Mesodermal cell (in vitro differentiated cells): ENCODE measurements around the gene CPED1.

Experiments
- H3K27ac ChIP-seq: 2 replicates; pipeline ENCODE4 v1.7.0; 2013; ENCODE audit warnings: mild to moderate bottlenecking, low read depth, low read length, moderate library complexity; ENCODE audit not compliant: severe bottlenecking
- H3K36me3 ChIP-seq: 2 replicates; pipeline ENCODE4 v1.7.1; 2013; ENCODE audit warnings: mild to moderate bottlenecking, low read length, moderate library complexity; ENCODE audit not compliant: control insufficient read depth, insufficient read depth
- H3K4me1 ChIP-seq: one replicate; pipeline ENCODE4 v1.7.1; 2013; ENCODE audit warnings: mild to moderate bottlenecking, low read length; ENCODE audit not compliant: insufficient read depth, control insufficient read depth, poor library complexity, severe bottlenecking
- H3K4me3 ChIP-seq: 2 replicates; pipeline ENCODE4 v1.7.0; 2013; ENCODE audit warnings: low read length, control low read depth, mild to moderate bottlenecking; ENCODE audit not compliant: insufficient read depth, poor library complexity, severe bottlenecking; ENCODE audit errors: extremely low read depth
- H3K9me3 ChIP-seq: 2 replicates; pipeline ENCODE4 v1.7.1; 2013; ENCODE audit warnings: mild to moderate bottlenecking, low read length, moderate library complexity; ENCODE audit not compliant: control insufficient read depth
- WGBS, 2 experiments: methylation state at CpG; one replicate each; pipeline ENCODE4 v1.1.5; 2013; ENCODE audit warnings: missing lambda C conversion rate in 2 of 2; ENCODE audit not compliant: insufficient coverage in 2 of 2; 5-methylcytosine and 5-hydroxymethylcytosine counted together

CPED1 gene

DNA sequence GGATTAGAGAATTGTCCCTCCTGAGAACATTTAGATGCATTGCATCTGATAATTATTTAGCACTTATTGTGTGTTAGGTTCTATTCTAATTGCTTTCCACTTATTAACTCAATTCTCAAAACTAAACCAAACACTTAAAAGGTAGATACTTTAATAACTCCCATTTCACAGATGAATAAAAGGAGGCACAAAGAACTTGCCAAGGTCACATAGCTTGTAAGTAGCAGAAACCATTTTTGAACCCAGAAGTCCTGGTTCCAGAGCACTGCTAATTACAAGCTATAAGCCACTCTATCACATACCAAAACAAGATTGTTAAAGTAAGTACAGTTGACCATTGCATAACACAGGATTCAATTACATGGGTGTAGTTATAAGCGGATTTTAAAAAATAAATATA lies 164.9 kb downstream of the CPED1 start:
- Histone ChIP-seq H3K4me3 (no peak overlapping the region), H3K27ac (no peak overlapping the region)
- no CpG with 5 or more reads among the region's 1 CpG for WGBS, 2 experiments

GRCh38 chr7:121153995-121154394 lies 165.5 kb downstream of the CPED1 start:
- Histone ChIP-seq H3K27ac (no peak overlapping the region), H3K4me1 (no peaks in the 10 kb centered on the region), H3K9me3 (no peaks in the 10 kb centered on the region), H3K36me3 (no peaks in the 10 kb centered on the region), H3K4me3 (no peak overlapping the region)
- WGBS, 2 experiments: 100% methylated on average over 1 of the region's 1 CpG

More for the DNA sequence above, 164.9 kb downstream of the CPED1 start:
- no peaks in the 10 kb centered on the region for H3K4me1 ChIP-seq
- H3K9me3 ChIP-seq: no peaks in the 10 kb centered on the region
- H3K36me3 ChIP-seq: no peaks in the 10 kb centered on the region

DNA sequence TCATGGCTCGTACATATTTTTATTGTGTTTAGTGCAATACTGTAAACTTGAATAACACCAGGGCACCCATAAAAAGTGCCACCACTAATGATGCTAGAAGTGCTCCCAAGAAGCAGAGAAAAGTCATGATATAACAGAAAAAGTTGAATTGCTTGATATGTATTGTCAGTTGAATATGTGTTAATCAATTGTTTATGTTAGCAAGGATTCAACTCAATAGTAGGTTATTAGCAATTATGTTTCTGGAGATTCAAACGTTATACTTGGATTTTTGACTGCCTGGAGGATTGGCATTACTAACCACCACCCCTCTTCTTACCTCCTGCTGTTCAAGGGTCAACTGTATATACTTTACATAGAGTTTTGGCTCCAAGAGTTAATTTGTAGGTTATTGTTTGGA lies 168.3 kb downstream of the CPED1 start:
- no peaks in the 10 kb centered on the region for H3K36me3 ChIP-seq
- no peaks in the 10 kb centered on the region for H3K9me3 ChIP-seq
- no peaks in the 10 kb centered on the region for H3K4me1 ChIP-seq
- H3K4me3 ChIP-seq: no peak overlapping the region
- no peak overlapping the region for H3K27ac ChIP-seq
- WGBS, 2 experiments: no CpG with 5 or more reads among the region's 2 CpGs

- Histone ChIP-seq H3K4me3 (no peak overlapping the region), H3K27ac (no peak overlapping the region), H3K4me1 (no peaks in the 10 kb centered on the region), H3K36me3 (no peaks in the 10 kb centered on the region), H3K9me3 (no peaks in the 10 kb centered on the region)
- 69 to 97% methylated on average over 3 to 4 of the region's 4 CpGs for WGBS, 2 experiments
Measured at GRCh38 chr7:121157341-121157751, 168.8 kb downstream of the CPED1 start.

DNA sequence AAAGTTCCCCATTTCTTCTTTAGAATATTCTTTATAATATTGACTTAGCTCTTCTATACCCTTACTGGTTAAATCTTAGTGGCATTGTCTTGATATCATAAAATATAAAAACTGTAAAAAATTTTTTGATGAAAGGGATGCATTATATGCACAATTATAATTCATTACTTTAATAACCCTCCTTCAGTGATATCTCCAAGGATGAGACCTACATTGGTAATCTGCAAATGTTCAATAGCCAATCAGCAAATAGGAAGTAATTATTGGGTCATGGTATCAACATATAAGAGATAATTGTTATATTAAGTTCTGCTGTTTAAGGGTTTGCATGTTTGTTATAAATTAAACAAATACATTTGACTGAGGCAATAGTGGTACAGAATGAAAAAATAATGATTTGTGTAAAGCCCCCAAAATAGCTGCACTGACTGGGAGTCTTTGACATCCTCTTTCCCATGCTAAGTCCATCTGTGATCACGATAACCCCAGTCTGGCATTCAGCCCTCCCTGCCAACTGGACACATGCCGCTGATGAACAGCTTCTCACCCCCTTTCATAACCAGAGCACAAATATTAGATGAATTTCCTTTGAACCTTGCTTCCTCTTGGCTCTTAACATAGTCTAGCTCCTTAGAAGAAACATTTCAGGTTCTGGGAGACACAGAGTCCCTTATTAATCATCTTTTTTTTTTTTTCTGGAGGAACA lies 169.5 kb downstream of the CPED1 start:
- Histone ChIP-seq H3K4me1 (no peaks in the 10 kb centered on the region), H3K9me3 (no peaks in the 10 kb centered on the region), H3K36me3 (no peaks in the 10 kb centered on the region), H3K4me3 (no peak overlapping the region), H3K27ac (no peak overlapping the region)
- whole genome bisulfite sequencing, 2 experiments: 86 to 100% methylated on average over 2 of the region's 2 CpGs

DNA sequence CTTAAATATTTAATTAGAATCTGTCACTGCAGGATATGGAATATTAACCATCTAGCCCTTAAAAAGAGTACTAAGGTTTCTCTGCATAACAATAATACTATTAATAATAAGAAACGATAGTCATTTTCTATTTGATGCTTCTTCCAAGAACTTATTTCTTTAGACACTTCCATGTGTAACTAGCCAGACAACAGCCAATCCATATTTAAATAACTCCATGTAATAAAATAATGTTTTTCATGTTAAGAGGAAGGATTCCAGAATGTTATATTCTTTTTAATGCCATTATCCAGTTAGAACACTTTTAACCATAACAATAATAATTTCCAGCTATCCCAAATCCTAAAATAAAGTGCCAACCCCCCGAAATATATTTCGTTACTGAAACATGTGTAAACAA lies 170.2 kb downstream of the CPED1 start:
- no CpG with 5 or more reads among the region's 3 CpGs for WGBS, 2 experiments
- H3K9me3 ChIP-seq: no peaks in the 10 kb centered on the region
- H3K27ac ChIP-seq: no peak overlapping the region
- H3K36me3 ChIP-seq: no peaks in the 10 kb centered on the region
- no peaks in the 10 kb centered on the region for H3K4me1 ChIP-seq
- no peak overlapping the region for H3K4me3 ChIP-seq

GRCh38 chr7:121159553-121159952 lies 171.0 kb downstream of the CPED1 start:
- no peak overlapping the region for H3K4me3 ChIP-seq
- H3K36me3 ChIP-seq: no peaks in the 10 kb centered on the region
- no CpG with 5 or more reads among the region's 3 CpGs for WGBS, 2 experiments
- H3K4me1 ChIP-seq: no peaks in the 10 kb centered on the region
- H3K27ac ChIP-seq: no peak overlapping the region
- H3K9me3 ChIP-seq: no peaks in the 10 kb centered on the region

DNA sequence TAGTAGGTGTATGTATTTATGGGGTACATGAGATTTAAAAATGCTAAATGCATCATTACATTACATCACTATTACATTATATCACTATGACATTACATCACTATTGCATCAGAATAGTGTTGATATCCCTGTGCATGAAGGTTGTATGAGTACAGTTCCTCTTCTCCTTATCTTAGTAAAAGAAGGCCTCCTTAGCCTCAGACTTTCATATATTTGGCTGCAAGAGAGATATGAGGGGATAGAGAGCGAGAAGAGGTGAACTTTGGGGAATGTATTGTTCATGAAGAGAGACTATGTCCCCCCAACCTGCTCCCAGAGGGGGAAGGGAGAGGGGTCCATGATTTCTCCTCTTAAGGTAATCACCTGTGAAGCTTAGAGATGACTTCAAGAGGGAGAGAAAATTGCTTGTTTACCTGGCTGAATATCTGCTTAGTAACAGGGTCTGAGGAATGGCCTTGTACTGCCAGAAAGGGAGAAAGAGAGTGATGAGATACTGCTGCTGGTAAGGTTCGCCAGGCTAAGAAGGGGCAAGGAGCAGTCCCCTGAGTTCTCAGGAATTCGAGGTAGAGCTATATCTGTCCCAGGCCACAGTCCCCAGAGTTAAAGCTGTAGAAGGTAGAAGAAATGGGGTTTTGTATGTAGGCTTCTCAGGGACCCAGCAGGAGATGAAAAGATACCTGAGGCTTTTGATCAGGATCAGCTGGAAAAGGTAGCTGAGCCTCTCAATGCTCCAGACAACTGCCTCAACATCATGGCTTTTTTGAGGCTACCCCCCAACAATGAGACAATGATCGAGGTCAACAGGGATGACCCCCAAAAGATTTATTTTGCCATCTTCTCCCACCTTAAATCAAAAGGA lies 171.9 kb downstream of the CPED1 start:
- 74 to 89% methylated on average over 3 of the region's 4 CpGs for whole genome bisulfite sequencing, 2 experiments
- Histone ChIP-seq H3K36me3 (no peaks in the 10 kb centered on the region), H3K9me3 (no peaks in the 10 kb centered on the region), H3K4me1 (no peaks in the 10 kb centered on the region), H3K27ac (no peak overlapping the region), H3K4me3 (no peak overlapping the region)

GRCh38 chr7:121163699-121164098 lies 175.2 kb downstream of the CPED1 start:
- no peaks in the 10 kb centered on the region for H3K36me3 ChIP-seq
- H3K27ac ChIP-seq: no peak overlapping the region
- H3K9me3 ChIP-seq: no peaks in the 10 kb centered on the region
- H3K4me1 ChIP-seq: no peaks in the 10 kb centered on the region
- no peak overlapping the region for H3K4me3 ChIP-seq

- no peaks in the 10 kb centered on the region for H3K36me3 ChIP-seq
- no peaks in the 10 kb centered on the region for H3K9me3 ChIP-seq
Measured at GRCh38 chr7:121164247-121164646, 175.7 kb downstream of the CPED1 start.

GRCh38 chr7:121166916-121167315 lies 178.4 kb downstream of the CPED1 start:
- peak overlapping the region; percentile 58 for H3K27ac ChIP-seq
- no peaks in the 10 kb centered on the region for H3K36me3 ChIP-seq
- H3K4me1 ChIP-seq: no peaks in the 10 kb centered on the region
- no peaks in the 10 kb centered on the region for H3K9me3 ChIP-seq
- H3K4me3 ChIP-seq: no peak overlapping the region
- 92 to 100% methylated on average over 1 to 2 of the region's 3 CpGs for WGBS, 2 experiments

More at GRCh38 chr7:121164247-121164646, 175.7 kb downstream of the CPED1 start:
- H3K4me3 ChIP-seq: no peak overlapping the region
- 94 to 96% methylated on average over 3 of the region's 3 CpGs for WGBS, 2 experiments
- H3K4me1 ChIP-seq: no peaks in the 10 kb centered on the region
- H3K27ac ChIP-seq: no peak overlapping the region
